CD4-positive, alpha-beta T cell treated with Interleukin-15 for 4 hours (primary cell): ENCODE measurements around the gene RCVRN.

Experiments used
- DNase-seq: peaks from one replicate; pipeline ENCODE4 v3.0.0-alpha.2; 2020; ENCODE audit warnings: low spot score

Gene RCVRN

GRCh38 chr17:9850151-9850550 is 54.9 kb downstream of the RCVRN start:
- DNase-seq = no peak
